GM18519 (cell line): ENCODE data around the gene NEDD4L.
"Not testable (repeated sequence)": the region's sequence is repeated elsewhere in the genome, so short reads cannot be mapped to it uniquely, and the experiment has no call there.

ENCODE experiments used
- ATAC-seq: cut with Tn5 transposase; IDR thresholded peaks from one replicate; pipeline ENCODE4 v1.9.1; 2021; ENCODE audit warnings: mild to moderate bottlenecking, moderate library complexity; ENCODE audit not compliant: unreplicated experiment, low FRiP score

NEDD4L gene

DNA sequence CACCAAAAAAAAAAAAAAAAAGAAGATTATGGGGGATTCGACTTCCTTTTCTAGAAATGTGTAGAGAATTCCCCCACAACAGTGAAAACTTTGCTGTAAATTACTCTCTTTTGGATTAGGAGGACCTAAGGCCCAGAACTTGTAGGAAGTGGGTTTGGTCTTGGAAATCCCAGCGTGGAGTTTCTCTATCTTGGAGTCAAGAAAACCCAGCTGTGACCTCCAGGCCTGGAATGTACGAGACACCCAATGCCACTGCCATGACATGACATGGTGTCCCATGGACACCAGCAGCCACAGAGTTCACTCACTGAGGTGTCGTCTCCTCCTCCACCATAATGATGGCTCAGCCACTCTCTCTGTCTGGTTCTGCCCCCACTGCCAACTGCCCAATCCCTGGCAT, 382.6 kb downstream of the NEDD4L start:
- ATAC-seq, result no peak

DNA sequence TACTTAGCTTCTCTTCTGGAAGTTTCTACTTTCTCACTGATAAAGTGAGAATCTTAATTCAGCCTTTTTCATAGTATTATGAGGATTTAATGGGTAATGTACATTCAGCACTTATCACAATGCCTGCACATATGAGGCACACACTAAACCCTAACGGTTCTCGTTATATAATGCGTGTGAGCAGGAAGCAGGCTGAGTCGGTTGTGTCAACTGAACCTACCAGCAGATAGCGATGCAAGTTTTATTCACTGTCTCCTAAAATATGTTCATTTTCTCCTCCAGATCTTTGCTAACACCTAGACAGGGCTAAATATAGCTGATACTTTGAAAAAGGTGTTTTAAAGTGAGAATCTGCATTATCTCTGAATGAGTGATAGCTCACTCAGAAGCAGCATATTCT, 383.3 kb downstream of the NEDD4L start:
- no peak for ATAC-seq

DNA sequence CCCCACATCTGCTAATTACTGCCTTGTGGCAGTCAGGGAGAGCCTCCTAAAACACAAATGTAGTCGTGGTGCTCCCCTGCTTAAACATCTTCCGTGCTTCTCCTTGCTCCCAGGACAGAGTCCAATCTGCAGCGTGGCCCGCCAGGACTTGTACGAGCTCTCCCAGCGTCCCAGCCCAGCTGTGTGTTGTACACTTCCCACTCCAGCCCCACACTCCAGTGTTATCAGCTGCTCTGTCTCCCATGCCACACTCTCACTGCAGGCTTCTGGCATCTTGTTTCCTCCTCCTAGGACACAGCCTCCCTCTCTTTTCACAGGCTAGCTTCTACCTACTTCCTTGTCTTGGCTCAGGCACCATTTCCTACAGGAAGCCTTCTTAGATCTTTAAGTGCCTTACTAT, 385.4 kb downstream of the NEDD4L start:
- ATAC-seq, result no peak

DNA sequence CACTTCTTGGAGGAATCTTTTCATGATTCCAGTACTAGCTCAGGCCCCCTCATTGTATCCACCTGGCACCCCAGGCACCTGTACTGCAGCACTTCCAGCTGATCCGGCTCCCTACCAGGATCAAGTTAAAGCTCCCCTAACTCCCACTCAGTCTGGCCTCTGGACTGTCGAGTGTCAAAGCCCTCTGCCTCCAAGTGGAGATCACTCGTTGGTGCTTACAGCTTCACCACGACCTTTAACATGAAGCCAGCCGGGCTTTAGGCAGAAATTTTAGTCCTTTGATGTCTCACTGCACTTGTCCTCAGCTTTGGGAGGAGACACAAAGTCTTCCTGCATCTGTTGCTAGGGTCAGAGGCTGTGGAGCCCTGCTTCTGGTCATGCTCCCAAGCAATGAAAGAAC, 387.2 kb downstream of the NEDD4L start:
- ATAC-seq, result no peak

DNA sequence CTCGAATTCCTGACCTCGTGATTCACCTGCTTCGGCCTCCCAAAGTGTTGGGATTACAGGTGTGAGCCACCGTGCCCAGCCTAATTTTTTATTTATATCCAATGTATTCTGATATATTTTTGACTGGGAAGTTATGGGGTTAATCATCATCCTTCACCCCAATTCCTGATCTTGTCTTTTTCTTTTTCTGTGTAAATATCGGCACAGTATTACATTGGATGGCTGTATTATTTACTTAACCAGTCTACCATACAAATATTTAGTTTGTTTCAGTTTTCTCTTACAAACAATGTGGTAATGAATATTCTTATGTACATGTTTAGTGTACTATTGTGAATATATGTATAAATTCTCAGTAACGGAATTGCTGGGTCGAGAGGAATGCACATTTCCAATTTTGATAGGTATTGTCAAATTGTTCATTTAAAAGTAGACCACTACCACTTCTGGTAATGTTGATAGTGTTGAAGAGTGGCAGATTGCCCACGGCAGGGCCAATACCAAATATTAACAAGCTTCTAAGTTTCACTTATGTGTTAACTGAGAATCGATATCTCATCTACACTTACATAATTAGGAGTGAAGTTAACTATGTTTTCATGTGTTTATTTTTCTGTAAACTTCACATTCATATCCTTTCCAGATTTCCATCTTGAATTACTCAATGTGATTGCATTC, 388.2 kb downstream of the NEDD4L start:
- ATAC-seq, result no peak

DNA sequence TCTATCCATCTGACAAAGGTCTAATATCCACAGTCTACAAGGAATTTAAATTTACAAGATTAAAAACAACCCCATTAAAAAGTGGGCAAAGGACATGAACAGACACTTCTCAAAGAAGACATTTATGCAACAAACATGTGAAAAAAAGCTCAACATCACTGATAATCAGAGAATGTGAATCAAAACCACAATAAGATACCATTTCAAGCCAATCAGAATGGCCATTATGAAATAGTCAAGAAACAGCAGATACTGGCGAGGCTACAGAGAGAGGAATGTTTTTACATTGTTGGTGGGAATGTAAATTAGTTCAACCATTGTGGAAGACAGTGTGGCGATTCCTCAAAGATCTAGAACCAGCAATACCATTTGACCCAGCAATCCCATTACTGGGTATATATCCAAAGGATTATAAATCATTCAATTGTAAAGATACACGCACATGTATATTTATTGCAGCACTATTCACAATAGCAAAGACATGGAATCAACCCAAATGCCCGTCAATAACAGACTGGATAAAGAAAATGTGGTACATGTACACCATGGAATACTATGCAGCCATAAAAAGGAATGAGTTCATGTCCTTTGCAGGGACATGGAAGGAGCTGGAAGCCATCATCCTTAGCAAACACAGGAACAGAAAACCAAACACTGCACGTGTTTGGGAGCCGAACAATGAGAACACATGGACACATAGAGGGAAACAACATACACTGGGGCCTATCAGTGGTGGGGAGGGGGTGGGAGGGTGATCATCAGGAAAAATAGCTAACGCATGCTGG, 391.4 kb downstream of the NEDD4L start:
- ATAC-seq, result not testable (repeated sequence)

DNA sequence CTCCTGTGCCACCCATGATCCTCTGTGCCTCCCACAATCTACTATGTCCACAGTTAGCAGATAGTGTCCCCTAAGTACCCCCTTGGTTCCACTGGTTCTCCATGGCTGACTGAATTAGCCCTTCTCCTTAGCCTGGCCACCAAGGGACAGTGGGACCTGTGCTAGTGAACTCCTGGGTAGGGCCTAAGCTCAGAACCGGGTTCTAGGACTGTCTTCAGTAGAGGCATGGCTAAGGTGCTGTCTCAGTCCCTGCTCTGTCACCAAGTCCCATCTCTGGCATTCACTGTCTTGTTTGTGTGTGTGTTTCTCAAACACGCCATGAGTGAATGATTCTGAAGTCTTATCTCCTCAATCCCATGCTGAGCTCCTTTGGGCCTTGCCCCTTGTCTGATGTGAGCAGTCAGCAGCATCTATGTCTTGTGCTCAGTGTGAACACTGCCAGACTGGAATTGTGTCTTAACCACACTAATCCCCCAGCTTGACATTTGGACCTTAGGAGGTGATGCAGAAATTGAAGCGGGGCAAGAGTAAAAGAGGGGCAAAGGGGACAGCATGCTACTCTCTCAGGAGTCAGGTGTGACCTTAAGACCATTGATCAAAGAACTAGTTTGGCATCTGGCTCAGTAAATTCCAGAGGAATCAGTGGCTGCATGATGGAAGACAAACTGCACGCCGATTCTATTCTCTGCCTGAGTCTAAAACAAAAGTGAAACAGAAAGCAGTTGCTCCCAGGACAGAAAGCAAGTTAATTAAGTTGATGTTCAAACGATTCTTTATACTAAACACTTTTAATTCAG, 394.3 kb downstream of the NEDD4L start:
- no peak for ATAC-seq

DNA sequence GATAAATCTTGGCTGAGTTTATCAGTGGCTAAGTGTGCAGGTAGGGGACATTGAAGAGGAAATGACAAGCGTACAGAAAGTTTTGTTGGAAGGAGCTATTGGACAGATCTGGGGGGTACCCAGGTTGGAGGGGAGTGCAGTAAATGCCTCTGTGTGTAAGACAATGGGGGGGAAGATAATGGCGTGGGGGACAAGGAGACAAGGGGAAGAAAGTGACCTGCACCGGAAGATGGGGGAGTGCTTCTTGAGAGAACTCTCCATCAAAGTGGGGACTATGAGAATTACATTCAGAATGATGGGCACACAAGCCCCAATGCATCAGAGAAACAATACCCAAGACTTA, 394.9 kb downstream of the NEDD4L start:
- no peak for ATAC-seq

DNA sequence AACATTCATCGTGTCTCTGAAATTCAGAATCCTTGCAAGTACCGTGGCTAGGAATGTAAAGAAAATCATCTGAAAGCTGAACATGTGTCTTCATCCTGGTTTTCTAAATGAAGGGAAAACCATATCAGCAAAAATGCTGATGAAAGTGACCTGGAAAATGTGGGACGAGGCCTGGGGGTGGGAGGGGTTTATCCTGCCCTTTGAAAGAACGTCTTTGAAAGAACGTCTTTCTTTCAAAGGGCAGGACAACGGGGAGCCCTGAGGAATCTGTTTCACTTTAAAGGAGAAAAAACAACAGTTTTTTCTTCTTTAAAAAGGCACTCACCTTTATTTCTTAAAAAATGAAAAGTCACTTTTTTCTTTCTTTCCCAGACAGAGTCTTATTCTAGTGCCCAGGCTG, 399.6 kb downstream of the NEDD4L start:
- no peak for ATAC-seq

DNA sequence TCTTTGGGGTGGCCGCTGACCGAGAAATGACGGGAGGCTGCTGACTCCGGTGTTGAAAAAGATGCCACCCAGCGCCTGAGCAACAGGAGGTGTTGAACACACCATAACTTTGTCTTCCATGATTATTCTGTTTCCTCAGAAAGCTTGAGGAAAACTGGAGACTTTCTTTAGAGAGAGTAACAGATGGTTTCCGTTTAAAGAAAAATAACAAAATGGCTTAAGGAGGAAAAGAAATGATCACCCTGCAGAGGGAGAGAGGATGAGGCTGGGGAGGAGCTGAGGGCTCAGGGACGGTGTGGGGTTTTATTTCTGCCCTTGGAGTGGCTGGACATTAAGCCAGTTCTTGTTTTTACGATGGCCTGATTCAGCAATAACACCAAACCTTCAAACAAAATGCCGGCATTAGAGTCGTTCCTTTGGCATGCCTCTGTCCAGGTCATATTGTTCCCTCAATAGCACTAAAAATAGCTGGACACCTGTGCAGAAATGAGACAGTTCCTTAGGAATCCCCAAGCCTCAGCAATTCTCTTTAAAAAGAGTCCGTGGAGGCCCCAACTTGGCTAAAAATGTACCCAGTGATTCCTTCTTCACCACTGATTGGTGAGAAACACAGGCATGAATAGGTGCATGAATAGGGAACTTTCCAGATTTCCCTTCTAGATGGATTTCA, 402.5 kb downstream of the NEDD4L start:
- no peak for ATAC-seq

DNA sequence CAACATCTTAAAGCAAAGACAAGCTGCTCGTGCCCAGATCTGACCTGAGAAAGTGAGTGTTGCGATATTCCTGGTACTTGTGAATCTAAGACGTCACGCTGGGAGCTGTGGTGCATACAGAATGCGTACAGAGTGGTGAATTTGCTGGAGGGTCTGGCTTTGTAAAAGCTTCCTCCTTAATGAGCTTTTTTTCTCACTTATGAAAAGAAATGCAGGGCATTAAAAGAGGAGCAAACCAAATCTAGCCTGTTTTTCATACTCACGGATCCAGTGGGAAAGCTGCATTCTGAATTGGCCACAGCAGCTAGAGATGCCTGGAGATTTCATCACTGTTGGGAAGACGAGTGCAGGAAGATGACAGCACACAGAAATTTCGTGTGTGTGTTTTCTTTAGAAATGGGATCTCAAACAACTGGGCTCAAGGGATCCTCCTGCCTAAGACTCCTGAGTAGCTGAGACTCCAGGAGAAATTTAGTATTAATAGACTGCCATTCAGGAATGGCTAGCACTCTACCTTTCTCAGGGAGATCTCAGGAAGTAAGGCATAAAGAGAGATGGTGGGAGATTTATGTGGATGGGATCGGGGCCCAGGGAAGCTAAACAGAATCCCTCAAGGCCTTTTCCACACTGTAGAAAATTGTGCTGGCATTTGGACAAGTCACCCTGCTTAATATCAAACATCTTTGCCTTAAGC, 403.5 kb downstream of the NEDD4L start:
- ATAC-seq, result no peak

DNA sequence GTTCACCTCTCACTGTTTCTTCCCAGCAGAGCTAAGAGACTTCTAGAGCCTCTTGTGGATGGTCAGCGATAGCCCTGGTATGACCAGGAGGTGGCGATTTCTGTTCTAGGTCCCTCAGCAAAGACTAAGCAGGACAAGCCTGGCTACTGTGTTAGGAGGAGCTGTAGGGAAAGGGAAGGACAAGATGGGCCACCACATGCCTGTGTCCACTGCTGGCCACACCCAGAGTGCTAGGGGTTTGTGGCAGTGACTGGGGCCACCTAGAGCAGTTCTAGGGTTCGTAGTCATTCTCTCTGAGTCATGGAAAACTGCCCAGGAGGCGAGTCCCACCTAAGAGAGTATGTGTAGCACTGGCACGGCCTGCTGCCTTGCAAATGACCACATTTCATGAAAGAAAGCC, 405.4 kb downstream of the NEDD4L start:
- ATAC-seq, result no peak
